Activated CD4-positive, alpha-beta T cell treated with anti-CD3 and anti-CD28 coated beads, Interleukin-2, amount 10 ng/mL, durations not matched to agents 7 days and 5 days (primary cell): ENCODE measurements around the gene ELP2. TPM values are rescaled to one million over a fixed set of nuclear protein-coding genes. Genes with fewer than 3 reads are reported as not detected.

Experiments used
- CTCF ChIA-PET: fragments of 350-600 bp; sonication (Branson Sonifier 250); formaldehyde crosslinking; loops from one replicate; lab custom pipeline; 2021; ENCODE audit warnings: antibody characterized with exemption; lab: Charles Lee
- POLR2A ChIA-PET: fragments of 350-600 bp; sonication (Branson Sonifier 250); formaldehyde crosslinking; loops from one replicate; lab custom pipeline; 2021; ENCODE audit warnings: antibody characterized with exemption; lab: Charles Lee
- DNase-seq: peaks from one replicate; pipeline ENCODE4 v3.0.0-alpha.2; 2020
- H3K27ac Mint-ChIP-seq: one replicate; pipeline ENCODE4 v1.8.0; 2021; ENCODE audit warnings: mild to moderate bottlenecking, moderate library complexity, mixed read lengths
- H3K27me3 Mint-ChIP-seq: one replicate; pipeline ENCODE4 v1.8.0; 2021; ENCODE audit warnings: mixed read lengths
- H3K36me3 Mint-ChIP-seq: one replicate; pipeline ENCODE4 v1.8.0; 2021; ENCODE audit warnings: low read depth, mixed read lengths
- H3K4me1 Mint-ChIP-seq: one replicate; pipeline ENCODE4 v1.8.0; 2021; ENCODE audit warnings: mixed read lengths
- H3K4me3 Mint-ChIP-seq: one replicate; pipeline ENCODE4 v1.8.0; 2021; ENCODE audit warnings: mild to moderate bottlenecking, moderate library complexity, mixed read lengths
- H3K9me3 Mint-ChIP-seq: one replicate; pipeline ENCODE4 v1.8.0; 2021; ENCODE audit warnings: mixed read lengths
- total RNA-seq, 2 experiments: library from RNA; stranded (reverse); gene quantifications; one replicate each; pipeline ENCODE4 v1.2.3, GENCODE V29; 2021

The ELP2 gene
- total RNA-seq, 2 experiments from 2014 or later: 63.3 to 72.8 TPM

GRCh38 chr18:36229188-36229587 lies 99.5 kb downstream of the ELP2 start:
- peaks cover 26% of the 10 kb centered on the region for H3K9me3 Mint-ChIP-seq
- no peak overlapping the region for H3K4me3 Mint-ChIP-seq
- POLR2A ChIA-PET: no interaction called here
- peaks cover 1% of the 10 kb centered on the region for H3K36me3 Mint-ChIP-seq
- CTCF ChIA-PET: interaction anchor here (0.6 to 1.0 kb wide), 2 partner anchors 28 to 843 kb away, joined by 3 to 6 read pairs; no protein-coding TSS in a partner anchor
- no peaks in the 10 kb centered on the region for H3K4me1 Mint-ChIP-seq
- peaks cover 12% of the 10 kb centered on the region for H3K27me3 Mint-ChIP-seq
- no peak for DNase-seq
- no peak overlapping the region for H3K27ac Mint-ChIP-seq

Other genes starting within 250 kb of the ELP2 start
- gene RPRD1A, start 62.3 kb upstream of the ELP2 start, total RNA-seq: 10 to 100 TPM; 29.2 to 29.4 TPM
- gene SLC39A6, start 559 bp upstream of the ELP2 start, total RNA-seq: 10 to 100 TPM; 20.1 to 22.5 TPM
- gene MOCOS, start 57.6 kb downstream of the ELP2 start, total RNA-seq: under 1 TPM; 0.05 to 0.17 TPM
- gene FHOD3, start 167.8 kb downstream of the ELP2 start, total RNA-seq: not detected